IPS-18a (cell line): ENCODE measurements around the gene KAT2B.

Experiments
- H3K27ac ChIP-seq: one replicate; pipeline ENCODE4 v1.5.1; 2013; ENCODE audit warnings: low read length
- H3K27me3 ChIP-seq: one replicate; pipeline ENCODE4 v1.6.1; 2013; ENCODE audit warnings: mild to moderate bottlenecking, low read length; ENCODE audit not compliant: control insufficient read depth, insufficient read depth
- H3K36me3 ChIP-seq: one replicate; pipeline ENCODE4 v1.6.1; 2013; ENCODE audit warnings: low read depth, low read length; ENCODE audit not compliant: control insufficient read depth
- H3K4me1 ChIP-seq: one replicate; pipeline ENCODE4 v1.6.1; 2013; ENCODE audit warnings: low read depth, low read length; ENCODE audit not compliant: control insufficient read depth
- H3K4me3 ChIP-seq: one replicate; pipeline ENCODE4 v1.5.1; 2013; ENCODE audit warnings: low read length
- H3K9ac ChIP-seq: one replicate; pipeline ENCODE4 v1.6.1; 2013; ENCODE audit warnings: mild to moderate bottlenecking, low read length, moderate library complexity
- H3K9me3 ChIP-seq: one replicate; pipeline ENCODE4 v1.6.1; 2013; ENCODE audit warnings: low read depth, low read length; ENCODE audit not compliant: control insufficient read depth

The KAT2B gene

GRCh38 chr3:20137647-20138046, 97.4 kb downstream of the KAT2B start:
- Histone ChIP-seq H3K27ac (no peak overlapping the region), H3K9me3 (no peaks in the 10 kb centered on the region), H3K9ac (no peak overlapping the region), H3K36me3 (no peaks in the 10 kb centered on the region), H3K27me3 (no peaks in the 10 kb centered on the region), H3K4me1 (peaks cover 6% of the 10 kb centered on the region), H3K4me3 (no peak overlapping the region)

- Histone ChIP-seq H3K4me3 (no peak overlapping the region), H3K9me3 (no peaks in the 10 kb centered on the region), H3K27ac (no peak overlapping the region), H3K27me3 (no peaks in the 10 kb centered on the region), H3K4me1 (peaks cover 6% of the 10 kb centered on the region), H3K36me3 (no peaks in the 10 kb centered on the region), H3K9ac (no peak overlapping the region)
Observed at GRCh38 chr3:20140881-20141280, 100.6 kb downstream of the KAT2B start.

GRCh38 chr3:20141316-20141715, 101.1 kb downstream of the KAT2B start:
- no peak overlapping the region for H3K4me3 ChIP-seq

GRCh38 chr3:20141851-20142250, 101.6 kb downstream of the KAT2B start:
- Histone ChIP-seq H3K4me1 (peaks cover 6% of the 10 kb centered on the region), H3K27ac (no peak overlapping the region), H3K36me3 (no peaks in the 10 kb centered on the region), H3K4me3 (no peak overlapping the region), H3K9ac (no peak overlapping the region), H3K27me3 (no peaks in the 10 kb centered on the region), H3K9me3 (no peaks in the 10 kb centered on the region)

More at GRCh38 chr3:20141316-20141715, 101.1 kb downstream of the KAT2B start:
- Histone ChIP-seq H3K27ac (no peak overlapping the region), H3K27me3 (no peaks in the 10 kb centered on the region), H3K9ac (no peak overlapping the region), H3K36me3 (no peaks in the 10 kb centered on the region), H3K9me3 (no peaks in the 10 kb centered on the region), H3K4me1 (peaks cover 6% of the 10 kb centered on the region)

- no peaks in the 10 kb centered on the region for H3K27me3 ChIP-seq
- H3K36me3 ChIP-seq: no peaks in the 10 kb centered on the region
- H3K4me3 ChIP-seq: no peak overlapping the region
- no peak overlapping the region for H3K27ac ChIP-seq
- H3K9me3 ChIP-seq: no peaks in the 10 kb centered on the region
- peaks cover 6% of the 10 kb centered on the region for H3K4me1 ChIP-seq
- H3K9ac ChIP-seq: no peak overlapping the region
Observed at GRCh38 chr3:20142517-20142916, 102.3 kb downstream of the KAT2B start.

- Histone ChIP-seq H3K9ac (no peak overlapping the region), H3K27me3 (no peaks in the 10 kb centered on the region), H3K27ac (no peak overlapping the region), H3K4me3 (no peak overlapping the region), H3K4me1 (peaks cover 6% of the 10 kb centered on the region), H3K36me3 (no peaks in the 10 kb centered on the region), H3K9me3 (no peaks in the 10 kb centered on the region)
Observed at GRCh38 chr3:20143519-20143918, 103.3 kb downstream of the KAT2B start.

GRCh38 chr3:20145874-20146273, 105.6 kb downstream of the KAT2B start:
- Histone ChIP-seq H3K4me1 (peaks cover 6% of the 10 kb centered on the region), H3K4me3 (no peak overlapping the region), H3K9ac (no peak overlapping the region), H3K36me3 (no peaks in the 10 kb centered on the region), H3K27ac (no peak overlapping the region), H3K27me3 (no peaks in the 10 kb centered on the region), H3K9me3 (no peaks in the 10 kb centered on the region)

GRCh38 chr3:20146301-20146700, 106.1 kb downstream of the KAT2B start:
- Histone ChIP-seq H3K9ac (no peak overlapping the region), H3K27ac (no peak overlapping the region), H3K4me3 (no peak overlapping the region), H3K36me3 (no peaks in the 10 kb centered on the region), H3K27me3 (no peaks in the 10 kb centered on the region), H3K4me1 (peaks cover 3% of the 10 kb centered on the region), H3K9me3 (no peaks in the 10 kb centered on the region)

- Histone ChIP-seq H3K27me3 (no peaks in the 10 kb centered on the region), H3K9ac (no peak overlapping the region), H3K9me3 (no peaks in the 10 kb centered on the region), H3K27ac (no peak overlapping the region), H3K4me3 (no peak overlapping the region), H3K4me1 (no peaks in the 10 kb centered on the region), H3K36me3 (no peaks in the 10 kb centered on the region)
Observed at GRCh38 chr3:20147361-20147760, 107.1 kb downstream of the KAT2B start.

GRCh38 chr3:20148466-20148865, 108.2 kb downstream of the KAT2B start:
- no peak overlapping the region for H3K27ac ChIP-seq
- no peak overlapping the region for H3K4me3 ChIP-seq
- H3K36me3 ChIP-seq: no peaks in the 10 kb centered on the region
- H3K27me3 ChIP-seq: no peaks in the 10 kb centered on the region
- H3K9me3 ChIP-seq: no peaks in the 10 kb centered on the region
- H3K4me1 ChIP-seq: no peaks in the 10 kb centered on the region
- no peak overlapping the region for H3K9ac ChIP-seq

- H3K27ac ChIP-seq: no peak overlapping the region
- no peak overlapping the region for H3K9ac ChIP-seq
- peaks cover 15% of the 10 kb centered on the region for H3K36me3 ChIP-seq
- no peaks in the 10 kb centered on the region for H3K9me3 ChIP-seq
- no peaks in the 10 kb centered on the region for H3K4me1 ChIP-seq
- H3K4me3 ChIP-seq: no peak overlapping the region
- no peaks in the 10 kb centered on the region for H3K27me3 ChIP-seq
Observed at GRCh38 chr3:20154078-20154477, 113.8 kb downstream of the KAT2B start.

- Histone ChIP-seq H3K36me3 (peaks cover 24% of the 10 kb centered on the region), H3K27ac (no peak overlapping the region), H3K4me1 (no peaks in the 10 kb centered on the region), H3K27me3 (no peaks in the 10 kb centered on the region), H3K9me3 (no peaks in the 10 kb centered on the region), H3K4me3 (no peak overlapping the region), H3K9ac (no peak overlapping the region)
Observed at GRCh38 chr3:20154928-20155327, 114.7 kb downstream of the KAT2B start.
